GM21717 (cell line): Measurements from ENCODE around the gene ADGRL1.
"Not testable (repeated sequence)": the region's sequence is repeated elsewhere in the genome, so short reads cannot be mapped to it uniquely, and the experiment has no call there.

Experiments
- ATAC-seq: cut with Tn5 transposase; IDR thresholded peaks from one replicate; pipeline ENCODE4 v1.9.1; 2021; ENCODE audit warnings: mild to moderate bottlenecking, moderate library complexity; ENCODE audit not compliant: unreplicated experiment

Gene ADGRL1

DNA sequence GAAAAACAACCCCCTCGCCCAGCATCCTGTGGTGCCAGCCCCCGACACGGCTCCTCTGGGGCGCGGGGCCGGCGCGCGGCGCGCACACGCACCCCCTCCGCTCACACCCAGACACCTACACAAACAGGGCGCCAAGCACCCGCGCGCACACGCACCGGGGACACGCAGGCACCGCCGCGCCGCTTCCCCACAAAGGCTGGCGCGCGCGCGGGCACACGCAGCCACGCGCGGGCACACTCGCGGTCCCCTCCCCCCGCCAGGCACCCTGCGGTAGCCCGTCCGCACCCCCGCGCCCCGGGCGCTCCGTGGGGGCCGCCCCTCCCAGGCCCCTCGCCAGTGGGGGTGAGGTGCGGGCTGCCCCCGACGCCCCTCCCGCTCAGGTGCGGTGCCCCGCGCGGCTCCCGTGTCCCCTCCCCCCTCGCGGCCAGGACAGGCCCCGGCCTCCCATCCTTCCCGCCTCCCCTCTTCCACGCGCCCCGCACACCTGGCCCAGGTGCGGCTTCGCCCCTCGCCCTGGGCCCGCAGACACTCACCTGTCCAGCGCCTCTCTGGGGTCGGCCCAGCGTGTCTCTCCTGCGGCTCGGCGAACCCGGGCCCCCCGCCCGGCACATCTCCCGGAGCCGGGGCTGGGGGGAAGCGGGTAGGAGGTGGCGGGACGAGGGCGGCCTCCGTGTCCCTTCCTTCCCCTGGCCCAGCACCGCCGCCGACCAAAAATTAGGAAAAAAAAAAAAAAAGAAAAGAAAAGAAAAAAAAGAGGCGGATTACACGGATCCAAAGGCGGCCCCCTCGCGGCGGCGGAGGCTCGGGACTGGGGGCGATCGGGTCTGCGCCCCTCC is at the start of gene ADGRL1:
ADGRL1 (minus strand) TSS at position 718 of the 836 bp plus-strand sequence. CDS start 22,567 bp downstream, outside the sequence.
- not testable (repeated sequence) for ATAC-seq

DNA sequence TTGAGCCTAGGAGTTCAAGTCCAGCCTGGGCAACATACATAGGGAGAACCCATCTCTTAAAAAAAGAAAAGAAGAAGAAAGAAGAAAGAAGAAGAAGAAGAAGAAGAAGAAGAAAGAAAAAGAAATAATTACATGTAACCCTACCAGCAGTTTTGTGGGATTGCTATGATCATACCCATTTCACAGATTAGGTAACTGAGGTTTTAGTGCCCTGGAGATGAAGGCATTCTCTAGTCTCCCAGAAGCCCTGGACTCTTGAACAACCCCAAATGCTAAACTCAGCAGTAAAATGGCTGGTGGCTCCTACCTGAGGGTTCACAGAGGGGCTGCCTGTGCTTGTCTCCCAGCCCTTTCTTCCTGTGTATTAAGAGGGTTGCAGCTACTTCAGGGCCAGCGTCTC is 49.3 kb upstream of the ADGRL1 start:
- ATAC-seq, result not testable (repeated sequence)

DNA sequence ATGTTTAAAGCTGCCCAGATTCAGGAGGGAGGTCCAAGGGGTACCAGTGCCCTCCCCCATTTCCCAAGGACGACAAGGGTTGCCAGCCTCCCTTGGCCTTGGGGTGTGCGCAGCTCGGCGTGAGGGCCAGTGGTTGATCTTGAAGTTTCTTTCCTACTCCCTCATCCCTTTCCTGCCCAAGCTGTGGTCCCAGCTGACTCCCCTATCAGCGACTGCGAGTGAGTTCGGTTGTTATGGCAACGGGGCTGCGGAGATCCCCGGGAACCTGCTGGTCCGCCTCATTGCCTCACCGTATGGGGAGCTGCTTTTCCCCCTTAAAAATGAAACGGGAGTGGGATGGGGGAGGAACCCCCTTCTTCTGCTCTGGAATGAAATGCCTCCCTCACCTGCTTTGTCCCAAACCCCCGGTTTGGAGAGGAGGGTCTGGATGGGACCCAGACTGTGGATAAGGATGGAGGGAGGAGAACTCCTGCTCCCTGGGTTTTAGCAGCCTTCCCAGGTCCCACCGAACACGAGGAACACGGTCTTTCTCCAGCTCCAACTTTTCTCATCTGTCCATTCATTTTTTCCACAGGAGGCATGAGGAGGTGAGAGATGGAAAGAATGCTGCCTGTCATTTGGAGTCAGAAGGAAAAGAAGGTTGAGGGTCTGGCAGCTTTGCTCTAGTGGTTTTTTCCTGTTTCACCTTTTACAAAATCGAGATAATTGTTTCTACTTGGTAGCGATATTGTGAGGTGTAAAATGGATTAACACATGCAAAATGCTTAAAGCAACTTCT is 48.0 kb upstream of the ADGRL1 start:
- not testable (repeated sequence) for ATAC-seq

DNA sequence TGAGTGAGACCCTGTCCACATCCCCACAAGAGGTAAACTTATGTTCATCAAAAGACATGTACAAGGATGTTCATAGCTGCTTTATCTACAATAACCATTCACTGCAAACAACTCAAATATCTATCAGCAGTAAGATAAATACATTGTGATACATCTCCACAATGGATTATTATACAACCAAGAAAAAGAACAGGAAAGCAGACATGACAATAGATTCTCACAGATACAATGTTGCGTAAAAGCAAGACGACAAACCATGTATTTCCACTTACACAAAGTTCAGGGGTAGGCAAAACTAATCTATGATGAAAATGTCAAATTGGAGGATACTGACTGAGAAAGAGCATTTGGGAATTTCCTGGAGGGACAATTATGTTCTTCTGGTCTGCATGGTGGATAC is 46.2 kb upstream of the ADGRL1 start:
- ATAC-seq, result not testable (repeated sequence)

DNA sequence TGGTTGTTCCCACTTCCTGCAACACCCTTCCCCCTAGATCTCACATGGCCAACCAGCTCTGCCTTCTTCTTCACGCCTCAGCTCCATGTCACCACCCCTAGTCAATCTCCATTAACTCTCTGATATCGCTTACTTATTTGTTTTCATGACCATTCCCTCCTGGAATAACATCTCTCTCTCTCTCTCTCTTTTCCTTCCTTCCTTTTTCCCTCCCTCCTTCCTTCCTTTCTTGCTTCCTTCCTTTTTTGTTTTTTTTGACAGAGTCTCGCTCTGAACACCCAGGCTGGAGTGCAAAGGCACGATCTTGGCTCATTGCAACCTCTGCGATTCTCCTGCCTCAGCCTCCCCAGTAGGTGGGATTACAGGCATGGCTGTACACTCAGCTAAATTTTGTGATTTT is 44.9 kb upstream of the ADGRL1 start:
- no peak for ATAC-seq

DNA sequence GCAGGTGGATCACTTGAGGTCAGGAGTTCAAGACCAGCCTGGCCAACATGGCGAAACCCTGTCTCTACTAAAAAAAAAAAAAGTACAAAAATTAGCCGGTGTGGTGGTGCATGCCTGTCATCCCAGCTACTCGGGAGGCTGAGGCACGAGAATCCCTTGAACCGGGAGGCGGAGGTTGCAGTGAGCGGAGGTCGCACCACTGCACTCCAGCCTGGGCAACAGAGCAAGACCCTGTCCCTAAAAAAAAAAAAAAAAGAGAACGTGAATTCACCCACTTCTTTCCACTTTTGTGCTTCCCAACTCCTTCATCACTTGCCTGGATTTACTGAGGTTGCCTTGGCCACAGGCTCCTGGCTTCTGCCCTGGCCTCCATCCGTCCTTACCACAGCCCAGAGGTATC is 44.3 kb upstream of the ADGRL1 start:
- not testable (repeated sequence) for ATAC-seq

DNA sequence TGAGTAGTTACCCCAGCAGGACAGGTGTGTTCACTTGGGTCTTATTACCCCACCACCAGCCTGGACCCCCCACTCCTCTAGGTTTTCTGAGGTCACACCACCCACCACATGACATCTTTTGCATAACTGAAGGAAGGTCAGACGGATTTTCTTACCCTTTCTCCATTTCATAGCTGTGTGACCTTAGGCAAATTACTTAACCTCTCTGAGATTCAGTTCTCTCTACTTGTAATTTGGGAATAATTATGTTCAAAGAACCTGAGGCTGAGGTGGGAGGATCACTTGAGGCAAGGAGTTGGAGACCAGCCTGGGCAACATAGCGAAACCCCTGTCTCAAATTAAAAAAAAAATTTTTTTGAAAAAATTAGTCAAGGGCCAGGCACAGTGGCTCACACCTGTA is 43.9 kb upstream of the ADGRL1 start:
- not testable (repeated sequence) for ATAC-seq

DNA sequence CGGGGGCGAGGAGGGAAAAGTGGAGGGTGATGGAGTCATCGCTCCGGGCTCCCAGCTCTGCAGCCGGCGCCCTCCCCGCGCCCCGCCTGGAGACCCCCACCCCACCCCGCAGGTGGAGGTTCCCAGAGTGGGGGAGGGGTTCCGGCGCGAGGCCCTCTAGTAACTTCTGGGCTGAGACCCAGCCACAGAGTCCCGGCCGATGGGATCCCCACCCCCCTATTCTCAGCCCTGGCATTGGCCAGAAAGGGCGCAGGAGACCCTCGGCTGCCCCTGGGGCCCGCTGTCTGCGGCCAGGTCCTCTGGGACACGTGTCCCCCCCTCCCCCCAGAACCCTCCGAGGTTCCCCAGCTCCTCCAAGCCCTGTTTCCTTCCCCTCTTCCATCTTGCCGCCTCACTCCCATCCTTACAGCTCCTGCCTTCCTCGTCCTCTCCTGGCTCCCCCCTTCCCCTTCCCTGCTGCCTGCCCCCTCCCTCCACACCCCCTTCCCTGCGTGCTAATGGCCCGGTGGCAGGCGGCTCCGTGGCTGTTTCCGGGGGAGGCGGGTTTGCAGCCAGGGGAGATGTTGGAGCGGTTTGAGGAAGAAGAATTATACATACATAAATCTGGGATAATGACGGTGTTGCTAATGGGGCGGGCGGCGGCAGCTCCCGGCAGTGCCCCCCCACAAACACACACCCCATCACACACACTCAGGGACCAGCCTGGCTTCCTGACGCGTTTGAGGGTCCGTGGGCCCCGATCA is 43.2 kb upstream of the ADGRL1 start:
- ATAC-seq, result not testable (repeated sequence)

DNA sequence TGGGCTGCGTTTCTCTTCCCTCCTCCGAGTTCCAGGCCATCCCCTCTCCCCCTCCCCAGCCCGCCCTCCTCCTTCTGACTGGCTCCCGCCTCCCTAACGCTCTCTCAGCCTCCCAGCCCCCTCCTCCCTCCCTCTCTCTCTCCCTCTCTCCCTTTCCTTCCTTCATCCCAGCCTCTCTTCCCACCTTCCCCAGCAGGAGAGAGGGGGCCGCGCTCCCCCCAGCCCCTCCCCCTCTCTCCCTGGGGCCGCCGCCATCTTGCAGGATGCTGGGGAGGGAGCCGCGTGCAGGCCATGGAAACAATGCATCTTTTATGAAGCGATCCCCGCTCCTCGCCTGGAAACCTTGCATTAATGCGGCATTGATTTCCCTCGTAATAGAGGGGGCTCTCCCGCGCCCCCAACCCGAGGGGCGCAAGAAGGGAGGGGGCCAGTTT is 42.6 kb upstream of the ADGRL1 start:
- ATAC-seq, result no peak

DNA sequence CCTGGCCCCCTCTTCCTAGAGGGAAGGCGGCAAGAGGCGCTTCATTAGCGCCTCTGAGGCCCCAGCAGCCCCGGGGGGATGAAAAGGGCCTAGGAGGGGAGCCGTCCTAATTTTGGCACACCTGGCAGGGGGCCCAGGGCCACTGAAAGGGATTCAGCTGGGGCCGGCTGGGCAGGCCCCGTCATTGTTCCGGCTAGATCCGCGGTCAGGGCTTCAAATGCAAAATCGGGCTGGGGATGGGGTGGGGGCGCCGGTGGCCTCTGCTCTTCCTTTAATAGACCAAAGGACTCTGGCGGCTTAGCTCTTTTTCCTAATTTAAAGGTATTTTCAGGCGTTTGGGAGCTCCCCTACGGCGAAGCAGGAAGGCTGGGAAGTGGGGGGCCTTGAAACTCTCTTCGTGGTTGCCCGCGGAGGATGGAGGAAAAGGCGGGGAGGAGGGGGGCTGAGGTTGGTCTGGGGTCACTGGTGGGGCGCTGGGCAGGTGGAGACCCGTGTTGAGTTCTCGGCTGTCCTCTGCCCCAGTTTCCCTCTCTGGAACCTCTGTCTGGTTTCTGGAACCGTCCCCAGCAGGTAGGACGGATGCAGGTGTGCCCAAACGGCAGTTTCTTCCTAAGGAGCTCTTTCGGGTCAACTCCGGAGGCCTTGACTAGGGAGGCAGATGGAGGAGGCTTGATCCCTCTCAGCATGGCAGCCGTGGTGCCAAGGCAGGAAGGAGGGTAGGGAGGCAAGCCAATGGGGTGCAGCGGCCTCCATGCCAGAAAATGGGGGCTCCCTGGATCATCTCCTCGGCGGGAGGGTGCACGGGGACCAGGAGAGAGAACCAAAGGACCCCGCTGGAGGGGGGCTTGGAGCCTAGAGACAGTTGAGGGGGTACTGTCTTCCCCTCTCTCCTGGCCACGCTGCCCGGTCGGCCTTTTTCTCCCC is 41.8 kb upstream of the ADGRL1 start:
- ATAC-seq, result not testable (repeated sequence)

DNA sequence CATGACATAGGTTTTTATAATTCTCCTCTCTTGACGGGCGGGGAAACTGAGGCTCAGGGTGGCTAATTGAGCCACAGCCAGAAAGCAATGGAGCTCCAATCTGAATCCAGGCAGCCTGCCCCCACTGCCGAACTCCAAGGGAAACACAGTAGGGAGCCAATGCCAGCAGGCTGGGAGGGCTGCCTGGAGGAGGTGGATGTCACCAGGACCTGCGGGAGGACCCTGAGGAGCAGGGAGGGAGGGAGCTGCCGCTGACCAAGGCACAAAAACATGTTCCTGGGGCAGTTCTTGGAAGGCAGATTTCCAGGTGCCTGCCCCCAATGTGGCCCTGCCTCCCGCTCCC is 41.2 kb upstream of the ADGRL1 start:
- not testable (repeated sequence) for ATAC-seq

DNA sequence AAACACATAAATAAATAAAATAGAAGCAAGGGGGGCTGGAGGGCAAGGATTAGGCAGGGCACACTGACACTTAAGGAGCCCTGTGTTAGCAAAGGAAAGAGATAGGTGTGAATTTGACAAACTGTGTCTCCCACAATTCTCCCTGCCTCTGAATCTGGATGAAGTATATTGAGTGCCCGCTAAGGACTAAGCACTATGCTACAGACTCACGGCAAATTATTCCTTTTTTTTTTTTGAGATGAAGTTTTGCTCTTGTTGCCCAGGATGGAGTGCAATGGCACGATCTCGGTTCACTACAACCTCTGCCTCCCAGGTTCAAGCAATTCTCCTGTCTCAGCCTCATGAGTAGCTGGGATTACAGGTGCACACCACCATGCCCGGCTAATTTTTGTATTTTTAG is 38.4 kb upstream of the ADGRL1 start:
- not testable (repeated sequence) for ATAC-seq

DNA sequence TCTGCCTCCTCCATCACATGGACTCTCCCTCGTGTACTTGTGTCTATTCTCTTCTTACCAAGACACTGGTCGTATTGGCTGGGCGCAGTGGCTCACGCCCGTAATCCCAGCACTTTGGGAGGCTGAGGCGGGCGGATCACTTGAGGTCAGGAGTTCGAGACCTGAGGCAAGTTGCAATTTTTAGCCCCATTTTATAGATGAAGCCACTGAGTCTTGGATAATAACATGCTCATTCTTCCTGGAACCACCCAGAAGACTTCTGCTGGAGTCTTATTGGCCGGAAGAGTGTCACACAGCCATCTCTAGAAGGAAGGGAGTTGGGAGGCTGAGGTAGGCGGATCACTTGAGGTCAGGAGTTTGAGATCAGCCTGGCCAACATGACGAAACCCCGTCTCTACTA is 37.7 kb upstream of the ADGRL1 start:
- ATAC-seq, result not testable (repeated sequence)

DNA sequence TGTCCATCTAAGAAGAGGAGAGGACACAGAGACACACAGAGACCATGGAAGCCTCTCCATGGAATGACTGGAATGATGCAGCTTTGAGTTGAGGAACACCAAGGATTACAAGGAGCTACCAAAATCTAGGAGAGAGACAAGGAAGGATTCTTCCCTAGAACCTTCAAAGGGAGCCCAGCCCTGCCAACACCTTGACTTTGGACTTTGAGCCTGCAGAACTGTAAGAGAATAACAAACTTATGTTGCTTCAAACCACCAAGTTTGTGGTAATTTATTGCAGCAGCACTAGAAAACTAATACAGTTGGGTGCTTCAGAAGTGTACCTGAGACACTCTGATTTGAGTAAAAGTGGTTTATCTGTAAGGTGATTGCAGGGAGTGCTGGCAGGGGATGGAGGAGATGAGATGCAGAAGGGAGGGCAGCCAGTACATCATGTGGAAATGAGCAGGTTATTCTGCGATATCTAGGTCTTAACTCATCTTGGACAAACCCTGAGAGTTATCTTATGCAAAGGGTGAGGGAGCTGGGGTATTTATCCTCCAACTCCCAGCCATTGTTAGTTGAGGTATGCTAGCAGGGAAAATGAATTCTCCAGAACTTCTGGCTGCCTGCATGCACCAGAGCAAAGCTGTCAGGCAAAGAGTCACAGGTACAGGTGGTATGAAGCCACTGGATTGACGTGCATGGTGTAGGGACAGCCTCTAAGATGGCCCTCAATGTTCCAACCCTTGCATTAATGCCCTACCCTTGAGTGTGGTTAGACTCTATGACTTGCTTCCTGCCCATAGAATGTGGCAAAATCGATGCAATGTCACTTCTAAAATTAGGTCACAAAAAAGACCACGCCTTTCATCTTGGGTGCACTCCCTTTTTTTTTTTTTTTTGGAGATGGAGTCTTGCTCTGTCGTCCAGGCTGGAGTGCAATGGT is 31.3 kb upstream of the ADGRL1 start:
- ATAC-seq, result no peak

DNA sequence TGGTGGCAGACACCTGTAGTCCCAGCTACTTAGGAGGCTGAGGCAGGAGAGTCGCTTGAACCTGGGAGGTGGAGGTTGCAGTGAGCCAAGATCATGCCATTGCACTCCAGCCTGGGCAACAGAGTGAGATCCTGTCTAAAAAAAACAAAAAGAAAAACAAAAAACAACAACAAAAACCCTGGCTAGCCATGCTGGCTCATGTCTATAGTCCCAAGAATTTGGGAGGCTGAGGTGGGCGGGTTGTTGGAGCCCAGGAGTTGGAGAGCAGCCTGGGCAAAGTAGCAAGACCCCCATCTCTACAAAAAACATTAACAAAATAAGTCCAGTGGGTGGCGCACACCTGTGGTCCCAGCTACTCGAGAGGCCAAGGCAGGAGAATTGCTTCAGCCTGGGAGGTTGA is 27.0 kb upstream of the ADGRL1 start:
- not testable (repeated sequence) for ATAC-seq

DNA sequence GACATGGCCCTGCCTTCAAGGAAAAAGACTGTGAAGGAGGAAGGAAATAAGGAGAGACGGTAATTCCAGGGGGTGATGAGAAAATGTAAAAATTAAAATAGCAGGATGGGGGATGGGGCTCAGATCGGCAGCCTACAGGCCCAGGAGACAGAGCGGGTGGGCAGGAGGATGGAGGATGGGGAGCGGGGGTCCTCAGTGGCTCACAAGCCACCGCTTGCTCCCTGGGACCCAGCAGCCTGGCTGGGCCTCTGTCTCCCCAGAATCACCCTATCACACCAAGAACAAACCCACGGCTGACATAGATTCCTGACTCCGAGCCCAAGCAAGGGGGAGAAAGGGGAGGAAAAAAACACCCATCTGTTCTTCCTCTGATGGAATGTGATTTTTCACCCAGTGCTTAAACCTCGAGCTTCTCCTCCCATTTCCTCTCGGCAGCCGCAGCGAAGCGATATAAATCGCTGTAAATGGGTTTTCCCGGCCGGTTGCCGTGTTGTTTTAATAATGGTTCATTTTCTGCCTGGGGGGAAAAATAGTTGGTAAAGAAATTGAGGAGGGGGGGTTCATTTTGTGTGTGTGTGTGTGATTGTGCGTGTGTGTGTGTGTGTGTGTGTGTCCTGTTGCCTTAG is 22.6 kb upstream of the ADGRL1 start:
- not testable (repeated sequence) for ATAC-seq

DNA sequence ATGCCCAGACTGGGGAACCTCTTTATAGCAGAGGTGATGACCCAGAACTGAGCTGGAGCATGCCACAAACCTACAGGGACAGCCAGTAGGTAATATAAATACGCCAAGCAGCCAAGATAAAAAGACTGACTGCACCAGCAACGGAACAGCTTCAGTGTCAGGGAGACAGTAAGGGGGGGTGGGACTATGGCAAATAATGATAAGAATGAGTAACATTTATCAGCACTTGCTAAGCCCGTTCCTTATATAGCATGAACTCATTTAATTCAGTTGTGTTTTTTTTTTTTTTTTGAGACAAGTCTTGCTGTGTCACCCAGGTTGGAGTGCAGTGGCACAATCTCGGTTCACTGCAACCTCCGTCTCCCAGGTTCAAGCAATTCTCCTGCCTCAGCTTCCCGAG is 20.5 kb upstream of the ADGRL1 start:
- ATAC-seq, result not testable (repeated sequence)

DNA sequence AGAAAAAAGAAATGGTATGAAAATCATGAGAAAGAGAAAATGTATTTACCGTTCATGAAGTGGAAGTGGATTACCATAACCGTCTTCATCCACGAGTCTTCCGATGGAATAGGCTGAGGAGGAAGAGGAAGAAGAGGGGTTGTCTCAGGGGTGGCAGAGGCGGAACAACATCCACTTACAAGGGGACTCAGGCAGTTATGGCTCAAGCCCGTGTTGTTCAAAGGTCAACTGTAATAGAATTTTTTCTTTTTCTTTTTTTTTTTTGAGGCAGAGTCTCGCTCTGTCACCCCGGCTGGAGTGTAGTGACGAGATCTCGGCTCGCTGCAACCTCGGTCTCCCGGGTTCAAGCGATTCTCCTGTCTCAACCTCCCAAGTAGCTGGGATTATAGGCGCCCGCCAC is 16.9 kb upstream of the ADGRL1 start:
- no peak for ATAC-seq

DNA sequence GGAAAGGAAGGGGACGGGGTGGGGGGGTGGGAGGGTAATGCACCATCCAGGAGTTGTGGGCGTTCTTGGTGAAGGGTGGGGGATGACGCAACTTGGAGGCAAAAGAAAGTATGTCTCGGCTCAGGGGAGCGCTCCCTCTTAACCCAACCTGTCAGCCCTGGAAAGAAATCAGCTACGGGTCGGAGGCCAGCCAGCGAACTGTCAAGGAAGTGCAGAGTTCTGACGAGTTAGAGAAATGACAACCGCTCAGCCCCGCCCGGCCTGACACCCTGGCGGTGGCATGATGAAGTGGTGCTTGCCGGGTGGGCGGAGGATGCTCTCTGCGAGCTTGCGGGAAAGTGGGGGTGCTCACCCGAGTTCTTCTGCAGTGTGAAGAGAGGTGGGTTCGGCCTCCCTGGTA is 15.4 kb upstream of the ADGRL1 start:
- not testable (repeated sequence) for ATAC-seq
